ENCODE results near the gene THAP11.

GRCh38 chr16:67871256-67871655, 29.1 kb downstream of the THAP11 start:
- TF ChIP-seq CTCF (IDR thresholded peaks at IDR 0.05) (no peak), POLR2A (IDR thresholded peaks at IDR 0.05) (no peak), EP300 (IDR thresholded peaks at IDR 0.05; ENCODE audit: low read depth) (no peak), POLR2AphosphoS5 (IDR thresholded peaks at IDR 0.05) (no peak)

Measured in transverse colon (tissue), 4 donors.